Stomach (tissue), 4 donors: ENCODE measurements around the gene FAM98B.

Experiments
- CTCF ChIP-seq, 7 experiments: fragments of 450-650 bp in 4 of 7; fragments of 200-600 bp in 3 of 7; sonication (generic) in 3 of 7; IDR thresholded peaks; one replicate each; pipeline ENCODE4 v1.5.1; 2016 to 2019; ENCODE audit warnings: antibody characterized with exemption in 7 of 7, control low read depth in 2 of 7, mild to moderate bottlenecking in 1 of 7
- EP300 ChIP-seq: sonication (generic); formaldehyde crosslinking; IDR thresholded peaks from one replicate; pipeline ENCODE4 v1.6.1; 2017; ENCODE audit warnings: antibody characterized with exemption
- POLR2A ChIP-seq, 4 donors: fragments of 450-650 bp; IDR thresholded peaks; one replicate each; pipeline ENCODE4 v1.6.1; 2016; ENCODE audit warnings: antibody characterized with exemption in 4 of 4, control low read depth in 2 of 4, mild to moderate bottlenecking in 1 of 4, moderate library complexity in 1 of 4
- POLR2AphosphoS5 ChIP-seq, 3 donors: sonication (generic); formaldehyde crosslinking; IDR thresholded peaks; one replicate each; pipeline ENCODE4 v1.6.1; 2016; ENCODE audit warnings: antibody characterized with exemption in 3 of 3

- TF ChIP-seq CTCF (IDR thresholded peaks at IDR 0.05) (no peak), EP300 (no peak), POLR2A (IDR thresholded peaks at IDR 0.05) (no peak), POLR2AphosphoS5 (IDR thresholded peaks at IDR 0.05) (no peak)
Observed at GRCh38 chr15:38464675-38465074, 10.7 kb downstream of the FAM98B start.
